Glutamatergic neuron (in vitro differentiated cells): ENCODE measurements around the gene ATAD2B. TPM values are rescaled to one million over a fixed set of nuclear protein-coding genes. Genes with fewer than 3 reads are reported as not detected.
"Not testable (repeated sequence)": the region's sequence is repeated elsewhere in the genome, so short reads cannot be mapped to it uniquely, and the experiment has no call there.

Experiments used
- DNase-seq: peaks from one replicate; pipeline ENCODE4 v3.0.0; 2022
- H3K27ac Mint-ChIP-seq: one replicate; pipeline ENCODE4 v1.8.0; 2020; ENCODE audit warnings: mild to moderate bottlenecking, mixed read lengths, inconsistent platforms; ENCODE audit not compliant: unreplicated experiment
- H3K27me3 Mint-ChIP-seq: one replicate; pipeline ENCODE4 v1.8.0; 2020; ENCODE audit warnings: mild to moderate bottlenecking, moderate library complexity, mixed read lengths, inconsistent platforms; ENCODE audit not compliant: unreplicated experiment
- H3K36me3 Mint-ChIP-seq: one replicate; pipeline ENCODE4 v1.8.0; 2020; ENCODE audit warnings: mild to moderate bottlenecking, mixed read lengths, inconsistent platforms; ENCODE audit not compliant: unreplicated experiment
- H3K4me1 Mint-ChIP-seq: one replicate; pipeline ENCODE4 v1.8.0; 2020; ENCODE audit warnings: mild to moderate bottlenecking, low read depth, mixed read lengths, inconsistent platforms; ENCODE audit not compliant: unreplicated experiment
- H3K4me3 Mint-ChIP-seq: one replicate; pipeline ENCODE4 v1.8.0; 2020; ENCODE audit warnings: mild to moderate bottlenecking, mixed read lengths, inconsistent platforms; ENCODE audit not compliant: unreplicated experiment
- H3K9me3 Mint-ChIP-seq: one replicate; pipeline ENCODE4 v1.8.0; 2020; ENCODE audit warnings: mild to moderate bottlenecking, moderate library complexity, mixed read lengths, inconsistent platforms; ENCODE audit not compliant: unreplicated experiment
- CTCF ChIP-seq: fragments of 200-600 bp; sonication (generic); IDR thresholded peaks from one replicate; pipeline ENCODE4 v1.5.0; 2021; ENCODE audit not compliant: partially characterized antibody, unreplicated experiment
- long read RNA-seq: library from polyadenylated mRNA; unstranded; transcript quantifications from one replicate; pipeline ENCODE4 v2.0.0, GENCODE V29; 2020; ENCODE audit not compliant: unreplicated experiment
- total RNA-seq: library from RNA; stranded (reverse); fragmentation: NEBNext Ultra II Directional; extraction: Animal tissue kit (Norgen Biotek cat#: 25700); gene quantifications from one replicate; pipeline ENCODE4 v1.2.1, GENCODE V29; 2021; ENCODE audit not compliant: unreplicated experiment

Gene ATAD2B
- total RNA-seq = 108 TPM
- long read RNA-seq, partial matches to known transcripts = 3 of 4 reads
- long read RNA-seq, other reads (novel, unspliced or antisense) = 1 of 4 reads

- DNase-seq = peak; percentile 96
- TF ChIP-seq CTCF = peak; percentile 87
- Mint-ChIP-seq H3K4me1 (peaks cover 13% of the 10 kb centered on the region), H3K27ac (peak within 1 kb of the TSS; percentile 96), H3K9me3 (peaks cover 22% of the 10 kb centered on the region), H3K36me3 (peaks cover 6% of the 10 kb centered on the region), H3K4me3 (peak within 1 kb of the TSS; percentile 99), H3K27me3 (peaks cover 16% of the 10 kb centered on the region)
These were observed at the start of gene ATAD2B for GRCh38 chr2:23926750-23927571. Gene ATAD2B (minus strand): TSS chr2:23927123. CDS start chr2:23926770, 353 bp downstream.

- no peak for TF ChIP-seq CTCF
- peaks cover 2% of the 10 kb centered on the region for H3K27me3 Mint-ChIP-seq
- no peaks in the 10 kb centered on the region for H3K4me1 Mint-ChIP-seq
- no peaks in the 10 kb centered on the region for H3K9me3 Mint-ChIP-seq
- H3K36me3 Mint-ChIP-seq = no peaks in the 10 kb centered on the region
- no peak for DNase-seq
- H3K27ac Mint-ChIP-seq = no peak overlapping the region
- H3K4me3 Mint-ChIP-seq = no peak overlapping the region
These were observed 40.9 kb upstream of the ATAD2B start for GRCh38 chr2:23967846-23968245.

GRCh38 chr2:23954325-23955014 is 27.5 kb upstream of the ATAD2B start:
- H3K27me3 Mint-ChIP-seq = no peaks in the 10 kb centered on the region
- no peaks in the 10 kb centered on the region for H3K4me1 Mint-ChIP-seq
- H3K36me3 Mint-ChIP-seq = no peaks in the 10 kb centered on the region
- no peak for DNase-seq
- H3K9me3 Mint-ChIP-seq = no peaks in the 10 kb centered on the region
- no peak for TF ChIP-seq CTCF
- H3K27ac Mint-ChIP-seq = no peak overlapping the region
- no peak overlapping the region for H3K4me3 Mint-ChIP-seq

- Mint-ChIP-seq H3K36me3 (no peaks in the 10 kb centered on the region), H3K9me3 (no peaks in the 10 kb centered on the region), H3K27ac (no peak overlapping the region), H3K4me1 (no peaks in the 10 kb centered on the region), H3K27me3 (no peaks in the 10 kb centered on the region), H3K4me3 (no peak overlapping the region)
- no peak for DNase-seq
- no peak for TF ChIP-seq CTCF
These were observed 26.7 kb upstream of the ATAD2B start for GRCh38 chr2:23953625-23954024.

- H3K27me3 Mint-ChIP-seq, DNase-seq, H3K27ac Mint-ChIP-seq, H3K9me3 Mint-ChIP-seq, H3K4me1 Mint-ChIP-seq, H3K36me3 Mint-ChIP-seq, H3K4me3 Mint-ChIP-seq: not testable (repeated sequence)
These were observed 25.6 kb upstream of the ATAD2B start for GRCh38 chr2:23952558-23952957.
